Liver (tissue), 9 donors: ENCODE data around the gene TOR4A. TPM values are rescaled to one million over a fixed set of nuclear protein-coding genes. Genes with fewer than 3 reads are reported as not detected.

ENCODE experiments used
- DNase-seq: peaks from one replicate; pipeline ENCODE4 v3.0.0-alpha.2; 2017; ENCODE audit warnings: low spot score
- H3K27ac ChIP-seq, 2 donors: one replicate each; pipeline ENCODE4 v1.7.0; 2013; ENCODE audit warnings: inconsistent platforms in 2 of 2, low read length in 2 of 2, control low read depth in 1 of 2, low read depth in 1 of 2, mild to moderate bottlenecking in 1 of 2
- H3K27me3 ChIP-seq, 4 donors: one replicate each; pipeline versions ENCODE4 v1.6.1 to v1.7.0; 2013; ENCODE audit warnings: low read length in 3 of 4, inconsistent platforms in 1 of 4, mild to moderate bottlenecking in 1 of 4, moderate library complexity in 1 of 4; ENCODE audit not compliant: control insufficient read depth in 4 of 4, insufficient read depth in 4 of 4
- H3K36me3 ChIP-seq, 4 donors: one replicate each; pipeline versions ENCODE4 v1.6.1 to v1.7.0; 2013; ENCODE audit warnings: low read length in 3 of 4, mild to moderate bottlenecking in 3 of 4, low read depth in 1 of 4, moderate library complexity in 1 of 4; ENCODE audit not compliant: control insufficient read depth in 4 of 4, insufficient read depth in 3 of 4
- H3K4me1 ChIP-seq, 4 donors: one replicate each; pipeline versions ENCODE4 v1.6.1 to v1.7.0; 2013; ENCODE audit warnings: low read length in 3 of 4, mild to moderate bottlenecking in 3 of 4, moderate library complexity in 1 of 4; ENCODE audit not compliant: control insufficient read depth in 4 of 4, insufficient read depth in 4 of 4
- H3K4me3 ChIP-seq, 3 donors: one replicate each; pipeline versions ENCODE4 v1.6.1 to v1.7.0; 2013; ENCODE audit warnings: low read length in 3 of 3, control low read depth in 1 of 3, low read depth in 1 of 3, mild to moderate bottlenecking in 1 of 3
- H3K9ac ChIP-seq, 2 donors: one replicate each; pipeline ENCODE4 v1.7.0; 2013; ENCODE audit warnings: low read length in 2 of 2, mild to moderate bottlenecking in 2 of 2, moderate library complexity in 2 of 2, control low read depth in 1 of 2, low read depth in 1 of 2
- H3K9me3 ChIP-seq, 4 donors: one replicate each; pipeline versions ENCODE4 v1.6.1 to v1.7.0; 2013; ENCODE audit warnings: low read length in 3 of 4; ENCODE audit not compliant: control insufficient read depth in 4 of 4
- CTCF ChIP-seq: fragments of 150-350 bp; IDR thresholded peaks from 2 replicates; pipeline ENCODE4 v1.5.1; 2017; ENCODE audit warnings: improper control_type of control experiment, low read depth, low read length; ENCODE audit not compliant: missing input control
- FOXA2 ChIP-seq: IDR thresholded peaks from 2 replicates; pipeline ENCODE4 v1.6.1; 2016; ENCODE audit warnings: antibody characterized with exemption
- NR2F2 ChIP-seq: IDR thresholded peaks from 2 replicates; pipeline ENCODE4 v1.6.1; 2016; ENCODE audit warnings: antibody characterized with exemption
- RAD21 ChIP-seq, 2 donors: IDR thresholded peaks; 2 replicates each; pipeline ENCODE4 v1.6.1; 2016; ENCODE audit warnings: antibody characterized with exemption in 2 of 2, mild to moderate bottlenecking in 2 of 2
- YY1 ChIP-seq: IDR thresholded peaks from 2 replicates; pipeline ENCODE4 v1.6.1; 2016; ENCODE audit warnings: antibody characterized with exemption, mild to moderate bottlenecking
- WGBS: extraction: QIAGEN DNeasy Blood & Tissue Kit; methylation state at CpG from one replicate; pipeline ENCODE4 v1.1.7; 2013; 5-methylcytosine and 5-hydroxymethylcytosine counted together
- polyA plus RNA-seq, 2 donors: library from polyadenylated mRNA; stranded (reverse) in 1 of 2; unstranded in 1 of 2; fragments of 200-250 nt in 1 of 2; fragments of >200 nt in 1 of 2; fragmentation: Nextera tagmentation in 1 of 2; extraction: Ambion mirVana in 1 of 2; gene quantifications; one replicate each; pipeline versions ENCODE4 v1.2.1 to v1.2.3, GENCODE V29; 2013 to 2015
- total RNA-seq, 2 donors: library from RNA; depleted of rRNA; stranded (reverse); fragments of >200 nt; gene quantifications; one replicate each; pipeline ENCODE4 v1.2.3, GENCODE V29; 2014
- TF ChIP-seq, protein P1 (sequence below): IDR thresholded peaks from 2 replicates; pipeline ENCODE4 v1.6.1; 2016; ENCODE audit warnings: antibody characterized with exemption
- donor health status: healthy.
- donor health status: healthy.
- donor health status: healthy.
- donor health status: healthy.
- donor health status: healthy.

The TOR4A gene
- total and polyA plus RNA-seq, 4 donors = 0.35 to 5.1 (median 4.3) TPM

- Histone ChIP-seq H3K9me3 (no peaks in the 10 kb centered on the region), H3K27ac (peak overlapping the region; percentile 26 to 34), H3K27me3 (peaks cover 0 to under 1% (median 0%) of the 10 kb centered on the region in 4 donors), H3K4me1 (peaks cover 3 to 39% (median 16%) of the 10 kb centered on the region in 4 donors), H3K4me3 (peak overlapping the region in 1 of 3 donors; percentile 26), H3K9ac (peak overlapping the region in 1 of 2 donors; percentile 42), H3K36me3 (no peaks in the 10 kb centered on the region)
- WGBS = 22% methylated on average over 11 of the region's 11 CpGs
- TF ChIP-seq, protein P1, sequence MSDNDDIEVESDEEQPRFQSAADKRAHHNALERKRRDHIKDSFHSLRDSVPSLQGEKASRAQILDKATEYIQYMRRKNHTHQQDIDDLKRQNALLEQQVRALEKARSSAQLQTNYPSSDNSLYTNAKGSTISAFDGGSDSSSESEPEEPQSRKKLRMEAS = peak; percentile 26
- TF ChIP-seq NR2F2 (no peak), YY1 (peak; percentile 34)
- DNase-seq = peak; percentile 34
These were observed 16.7 kb downstream of the TOR4A start for GRCh38 chr9:137294091-137294680.

DNA sequence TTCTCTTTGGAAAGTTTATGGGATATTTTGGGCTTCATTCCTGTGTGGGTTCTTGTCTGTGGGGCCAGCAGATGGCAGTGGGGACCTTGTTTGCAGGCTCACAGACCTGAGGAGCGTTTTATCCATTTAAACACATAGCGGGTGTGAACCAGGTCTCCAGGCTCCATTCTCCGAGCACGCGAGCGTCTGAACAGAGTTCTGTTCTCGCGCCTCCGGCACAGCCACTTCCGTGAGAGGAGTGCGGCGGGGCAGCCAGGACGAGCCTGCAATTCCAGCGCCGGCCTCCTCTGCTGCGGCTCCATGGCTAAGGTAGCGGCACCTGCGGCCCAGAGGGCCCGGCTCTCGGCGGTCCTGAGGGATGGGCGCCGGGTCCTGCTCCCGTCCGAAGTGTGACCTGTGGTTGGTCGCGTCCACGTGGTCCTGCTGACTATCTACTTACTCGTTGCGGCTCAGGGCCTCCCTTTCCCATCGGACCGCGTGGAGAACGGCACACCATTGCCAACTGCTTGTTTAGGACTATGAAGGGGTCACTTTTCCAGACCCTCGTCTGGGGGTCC lies 17.2 kb downstream of the TOR4A start:
- peak; percentile 34 for DNase-seq

GRCh38 chr9:137295238-137295811 lies 17.8 kb downstream of the TOR4A start:
- peaks cover 0 to 3% (median 0%) of the 10 kb centered on the region in 4 donors for H3K27me3 ChIP-seq
- 3% methylated on average over 76 of the region's 76 CpGs for WGBS
- TF ChIP-seq CTCF (peak; percentile 73), FOXA2 (no peak)
- peaks cover 10 to 50% (median 23%) of the 10 kb centered on the region in 4 donors for H3K4me1 ChIP-seq
- H3K36me3 ChIP-seq = no peaks in the 10 kb centered on the region
- peak overlapping the region in 1 of 3 donors; percentile 62 for H3K4me3 ChIP-seq
- H3K9ac ChIP-seq = no peak overlapping the region
- no peaks in the 10 kb centered on the region for H3K9me3 ChIP-seq
- no peak for DNase-seq
- no peak overlapping the region for H3K27ac ChIP-seq

More for the DNA sequence above, 17.2 kb downstream of the TOR4A start:
- Histone ChIP-seq H3K4me1 (peaks cover 6 to 44% (median 18%) of the 10 kb centered on the region in 4 donors), H3K27ac (no peak overlapping the region), H3K36me3 (no peaks in the 10 kb centered on the region), H3K9me3 (no peaks in the 10 kb centered on the region), H3K9ac (no peak overlapping the region), H3K4me3 (peak overlapping the region in 1 of 3 donors; percentile 62), H3K27me3 (peaks cover 0 to 3% (median 0%) of the 10 kb centered on the region in 4 donors)
- peak; percentile 45 to 51 for TF ChIP-seq RAD21 (IDR thresholded peaks at IDR 0.05)
- no peak for TF ChIP-seq CTCF
- WGBS = 33% methylated on average over 35 of the region's 35 CpGs
